Mesendoderm (in vitro differentiated cells): ENCODE results near the gene FILIP1L.

Experiments used
- DNase-seq: peaks from one replicate; pipeline ENCODE4 v3.0.0; 2013
- H2AK5ac ChIP-seq: 2 replicates; pipeline ENCODE4 v1.6.1; 2013; ENCODE audit warnings: low read length, inconsistent platforms
- H2BK120ac ChIP-seq: 2 replicates; pipeline ENCODE4 v1.6.1; 2013; ENCODE audit warnings: low read depth, mild to moderate bottlenecking, low read length, moderate library complexity, mixed read lengths
- H2BK15ac ChIP-seq: replicated peaks from 2 replicates; pipeline ENCODE4 v1.6.1; 2013; ENCODE audit warnings: low read depth, mild to moderate bottlenecking, moderate library complexity
- H2BK5ac ChIP-seq: 2 replicates; pipeline ENCODE4 v1.6.1; 2013; ENCODE audit warnings: low read length, inconsistent platforms
- H3K18ac ChIP-seq: 2 replicates; pipeline ENCODE4 v1.6.1; 2013; ENCODE audit warnings: mild to moderate bottlenecking, low read length, mixed read lengths
- H3K23ac ChIP-seq: one replicate; pipeline ENCODE4 v1.6.1; 2013; ENCODE audit warnings: low read length
- H3K27ac ChIP-seq: 2 replicates; pipeline ENCODE4 v1.5.1; 2013; ENCODE audit warnings: low read depth, mild to moderate bottlenecking, inconsistent platforms, low read length, moderate library complexity
- H3K27me3 ChIP-seq: 2 replicates; pipeline ENCODE4 v1.6.1; 2013; ENCODE audit warnings: low read length, control low read depth, mild to moderate bottlenecking, inconsistent platforms; ENCODE audit not compliant: insufficient read depth, poor library complexity
- H3K36me3 ChIP-seq: 2 replicates; pipeline ENCODE4 v1.6.1; 2013; ENCODE audit warnings: low read length, inconsistent platforms; ENCODE audit not compliant: control insufficient read depth, insufficient read depth
- H3K4ac ChIP-seq: one replicate; pipeline ENCODE4 v1.6.1; 2013; ENCODE audit warnings: low read depth, mild to moderate bottlenecking, low read length, moderate library complexity
- H3K4me1 ChIP-seq: 2 replicates; pipeline ENCODE4 v1.6.1; 2013; ENCODE audit warnings: low read depth, low read length, inconsistent platforms; ENCODE audit not compliant: control insufficient read depth
- H3K4me2 ChIP-seq: 2 replicates; pipeline ENCODE4 v1.6.1; 2013; ENCODE audit warnings: low read length
- H3K4me3 ChIP-seq: 2 replicates; pipeline ENCODE4 v1.5.1; 2013; ENCODE audit warnings: mild to moderate bottlenecking, low read length
- H3K56ac ChIP-seq: one replicate; pipeline ENCODE4 v1.6.1; 2013; ENCODE audit warnings: low read length
- H3K79me1 ChIP-seq: 2 replicates; pipeline ENCODE4 v1.6.1; 2013; ENCODE audit warnings: low read length, inconsistent platforms
- H3K79me2 ChIP-seq: 2 replicates; pipeline ENCODE4 v1.6.1; 2013; ENCODE audit warnings: mild to moderate bottlenecking, low read length; ENCODE audit not compliant: control insufficient read depth, insufficient read depth
- H3K9ac ChIP-seq: 2 replicates; pipeline ENCODE4 v1.6.1; 2013; ENCODE audit warnings: low read length, inconsistent platforms
- H4K5ac ChIP-seq: one replicate; pipeline ENCODE4 v1.6.1; 2013; ENCODE audit warnings: low read length
- H4K8ac ChIP-seq: one replicate; pipeline ENCODE4 v1.6.1; 2013; ENCODE audit warnings: low read depth, mild to moderate bottlenecking, control low read depth, low read length, moderate library complexity
- WGBS: extraction: QIAGEN DNeasy Blood & Tissue Kit; methylation state at CpG from one replicate; pipeline ENCODE4 v1.1.7; 2013; ENCODE audit warnings: low lambda C conversion rate, missing lambda C conversion rate; ENCODE audit not compliant: insufficient coverage; ENCODE audit errors: extremely low coverage; 5-methylcytosine and 5-hydroxymethylcytosine counted together

Gene FILIP1L

DNA sequence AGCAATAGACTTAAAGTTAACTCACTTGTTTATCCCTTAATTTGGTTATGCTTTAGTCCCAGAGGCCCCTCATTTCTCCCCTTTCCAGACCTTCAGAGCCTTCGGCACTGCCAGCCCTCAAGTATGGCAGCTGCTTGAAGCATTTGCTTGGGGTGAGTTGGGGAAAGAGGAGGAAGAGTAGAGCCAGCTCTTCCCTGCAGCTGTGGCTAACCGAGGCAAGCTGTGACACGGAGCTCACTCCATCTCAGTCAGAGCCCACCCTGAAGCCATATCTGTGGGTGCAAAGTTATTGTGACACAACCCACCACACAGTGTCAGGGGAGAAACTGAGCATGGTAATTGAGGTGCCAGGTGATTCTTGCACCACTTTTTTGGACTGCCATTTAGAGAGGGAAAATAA, 66.1 kb downstream of the FILIP1L start:
- no peak overlapping the region for H2BK15ac ChIP-seq
- H3K18ac ChIP-seq: no peak overlapping the region
- WGBS: no CpG with 5 or more reads among the region's 3 CpGs
- no peak overlapping the region for H3K4ac ChIP-seq
- H4K8ac ChIP-seq: no peak overlapping the region
- H3K23ac ChIP-seq: no peak overlapping the region
- no peak overlapping the region for H3K9ac ChIP-seq
- no peaks in the 10 kb centered on the region for H3K79me2 ChIP-seq
- H2AK5ac ChIP-seq: no peak overlapping the region
- H3K4me1 ChIP-seq: no peaks in the 10 kb centered on the region
- H3K27me3 ChIP-seq: no peaks in the 10 kb centered on the region
- no peak overlapping the region for H3K27ac ChIP-seq
- H4K5ac ChIP-seq: no peak overlapping the region
- H2BK120ac ChIP-seq: no peak overlapping the region
- no peak overlapping the region for H3K4me2 ChIP-seq
- no peak overlapping the region for H3K4me3 ChIP-seq
- H3K56ac ChIP-seq: no peak overlapping the region
- H3K79me1 ChIP-seq: no peaks in the 10 kb centered on the region
- H3K36me3 ChIP-seq: no peaks in the 10 kb centered on the region
- H2BK5ac ChIP-seq: no peak overlapping the region
- no peak for DNase-seq

GRCh38 chr3:100047455-100048141, 66.7 kb downstream of the FILIP1L start:
- Histone ChIP-seq H2BK5ac (no peak overlapping the region), H3K27me3 (no peaks in the 10 kb centered on the region), H3K4me2 (no peak overlapping the region), H3K79me2 (no peaks in the 10 kb centered on the region), H3K36me3 (no peaks in the 10 kb centered on the region), H3K27ac (no peak overlapping the region), H3K79me1 (no peaks in the 10 kb centered on the region), H3K4me3 (no peak overlapping the region), H2BK15ac (no peak overlapping the region), H3K18ac (no peak overlapping the region), H3K9ac (no peak overlapping the region), H3K56ac (no peak overlapping the region), H4K5ac (no peak overlapping the region), H4K8ac (no peak overlapping the region), H2BK120ac (no peak overlapping the region), H3K23ac (no peak overlapping the region), H2AK5ac (no peak overlapping the region), H3K4me1 (no peaks in the 10 kb centered on the region), H3K4ac (no peak overlapping the region)
- WGBS: no CpG with 5 or more reads among the region's 6 CpGs
- no peak for DNase-seq

DNA sequence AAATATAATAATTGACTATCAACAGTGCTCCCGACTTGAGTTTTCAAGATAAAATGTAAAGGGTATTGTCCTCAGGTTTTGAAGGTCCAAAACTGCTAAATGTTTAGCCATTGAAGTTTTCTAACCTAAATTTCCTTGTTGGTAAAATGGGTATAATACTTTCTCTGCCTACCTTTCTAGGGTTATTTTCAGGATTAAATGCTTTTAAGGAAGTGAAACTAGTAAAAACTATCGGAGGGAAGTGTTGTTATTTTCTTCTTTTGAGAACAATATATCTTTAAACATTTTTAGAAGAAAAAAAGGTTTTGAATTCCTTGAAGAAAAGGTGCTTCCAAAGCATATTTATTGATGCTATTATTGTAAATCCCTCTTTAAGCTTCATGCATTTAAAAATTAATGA, 67.3 kb downstream of the FILIP1L start:
- H3K9ac ChIP-seq: no peak overlapping the region
- no peak overlapping the region for H3K4me3 ChIP-seq
- H4K8ac ChIP-seq: no peak overlapping the region
- H3K4ac ChIP-seq: no peak overlapping the region
- no peak overlapping the region for H3K56ac ChIP-seq
- no peak overlapping the region for H3K27ac ChIP-seq
- no peak overlapping the region for H3K23ac ChIP-seq
- no peak overlapping the region for H3K4me2 ChIP-seq
- no peaks in the 10 kb centered on the region for H3K79me1 ChIP-seq
- no peaks in the 10 kb centered on the region for H3K4me1 ChIP-seq
- no peak overlapping the region for H2AK5ac ChIP-seq
- no peaks in the 10 kb centered on the region for H3K27me3 ChIP-seq
- no peak overlapping the region for H3K18ac ChIP-seq
- no peaks in the 10 kb centered on the region for H3K36me3 ChIP-seq
- WGBS: no CpG with 5 or more reads among the region's 2 CpGs
- no peak overlapping the region for H2BK5ac ChIP-seq
- no peak overlapping the region for H2BK15ac ChIP-seq
- H4K5ac ChIP-seq: no peak overlapping the region
- no peak for DNase-seq
- no peak overlapping the region for H2BK120ac ChIP-seq
- no peaks in the 10 kb centered on the region for H3K79me2 ChIP-seq

GRCh38 chr3:100045696-100046095, 68.6 kb downstream of the FILIP1L start:
- no peak overlapping the region for H2BK15ac ChIP-seq
- no peak overlapping the region for H3K18ac ChIP-seq
- no peaks in the 10 kb centered on the region for H3K79me1 ChIP-seq
- no peak overlapping the region for H3K4ac ChIP-seq
- no peak overlapping the region for H3K23ac ChIP-seq
- H3K27me3 ChIP-seq: no peaks in the 10 kb centered on the region
- H3K36me3 ChIP-seq: no peaks in the 10 kb centered on the region
- no peak overlapping the region for H3K27ac ChIP-seq
- H3K4me2 ChIP-seq: no peak overlapping the region
- no peaks in the 10 kb centered on the region for H3K79me2 ChIP-seq
- no peak overlapping the region for H2AK5ac ChIP-seq
- H3K4me1 ChIP-seq: no peaks in the 10 kb centered on the region
- H4K8ac ChIP-seq: no peak overlapping the region
- H3K9ac ChIP-seq: no peak overlapping the region
- H2BK5ac ChIP-seq: no peak overlapping the region
- H3K56ac ChIP-seq: no peak overlapping the region
- WGBS: no CpG with 5 or more reads among the region's 3 CpGs
- peak; percentile 72 for DNase-seq
- no peak overlapping the region for H4K5ac ChIP-seq
- H2BK120ac ChIP-seq: no peak overlapping the region
- no peak overlapping the region for H3K4me3 ChIP-seq

DNA sequence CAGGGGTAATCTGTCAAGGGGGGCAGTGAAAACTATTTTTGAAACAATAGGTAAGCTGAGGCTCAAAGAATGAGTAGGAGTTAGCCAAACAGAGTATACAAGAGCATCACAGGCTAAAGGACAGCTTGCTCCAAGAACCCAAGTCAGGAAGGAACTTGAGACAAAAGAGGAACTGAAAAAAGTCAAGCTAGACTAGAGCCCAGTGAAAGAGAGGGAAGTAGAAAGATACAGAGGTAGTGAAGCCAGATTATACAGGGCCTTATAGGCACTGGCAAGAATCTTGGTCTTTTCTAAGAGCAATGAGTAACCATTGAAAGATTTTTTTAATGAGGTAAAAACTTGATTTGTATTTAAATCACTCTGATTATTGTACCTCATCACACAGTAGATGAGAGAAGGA, 69.9 kb downstream of the FILIP1L start:
- no peaks in the 10 kb centered on the region for H3K79me1 ChIP-seq
- H3K4me3 ChIP-seq: no peak overlapping the region
- no peak overlapping the region for H3K27ac ChIP-seq
- H4K8ac ChIP-seq: no peak overlapping the region
- H3K4me2 ChIP-seq: no peak overlapping the region
- DNase-seq: no peak
- no peaks in the 10 kb centered on the region for H3K36me3 ChIP-seq
- no peaks in the 10 kb centered on the region for H3K4me1 ChIP-seq
- H3K79me2 ChIP-seq: no peaks in the 10 kb centered on the region
- H3K56ac ChIP-seq: no peak overlapping the region
- no peak overlapping the region for H3K4ac ChIP-seq
- no peak overlapping the region for H2AK5ac ChIP-seq
- H3K27me3 ChIP-seq: no peaks in the 10 kb centered on the region
- no peak overlapping the region for H3K18ac ChIP-seq
- no peak overlapping the region for H3K9ac ChIP-seq
- H2BK120ac ChIP-seq: no peak overlapping the region
- H2BK5ac ChIP-seq: no peak overlapping the region
- H2BK15ac ChIP-seq: no peak overlapping the region
- no peak overlapping the region for H4K5ac ChIP-seq
- no peak overlapping the region for H3K23ac ChIP-seq

DNA sequence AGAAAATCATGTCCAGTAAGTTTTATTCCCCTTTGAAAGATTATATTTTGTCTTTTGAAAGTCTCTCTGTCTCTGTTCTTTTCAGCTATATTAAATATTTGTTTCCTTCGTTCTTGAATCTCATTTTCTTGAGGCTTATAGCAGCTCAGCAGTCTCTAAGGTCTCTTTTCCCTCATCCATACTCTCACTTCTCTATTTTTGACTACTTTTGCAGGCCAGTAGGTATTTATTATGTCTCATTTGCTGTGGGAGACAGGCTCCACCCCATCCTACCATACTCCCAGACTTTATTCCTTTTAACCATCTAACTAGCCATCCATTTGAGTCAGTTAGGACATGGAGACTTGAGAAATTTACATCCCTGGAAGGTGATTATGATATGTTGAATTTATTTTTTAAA, 71.0 kb downstream of the FILIP1L start:
- no peak overlapping the region for H2AK5ac ChIP-seq
- no peak for DNase-seq
- WGBS: no CpG with 5 or more reads among the region's 1 CpG
- H4K5ac ChIP-seq: no peak overlapping the region
- no peak overlapping the region for H4K8ac ChIP-seq
- H2BK15ac ChIP-seq: no peak overlapping the region
- H3K23ac ChIP-seq: no peak overlapping the region
- no peak overlapping the region for H3K27ac ChIP-seq
- H3K4me1 ChIP-seq: no peaks in the 10 kb centered on the region
- H3K27me3 ChIP-seq: no peaks in the 10 kb centered on the region
- H3K56ac ChIP-seq: no peak overlapping the region
- H2BK5ac ChIP-seq: no peak overlapping the region
- H2BK120ac ChIP-seq: no peak overlapping the region
- no peaks in the 10 kb centered on the region for H3K79me1 ChIP-seq
- no peak overlapping the region for H3K4me2 ChIP-seq
- H3K18ac ChIP-seq: no peak overlapping the region
- H3K9ac ChIP-seq: no peak overlapping the region
- H3K79me2 ChIP-seq: no peaks in the 10 kb centered on the region
- H3K36me3 ChIP-seq: no peaks in the 10 kb centered on the region
- H3K4me3 ChIP-seq: no peak overlapping the region
- no peak overlapping the region for H3K4ac ChIP-seq
